Measurements from ENCODE around the gene RBP5.
A peak's percentile ranks its signal among the peaks of the same experiment; 100 is the strongest.
"Not testable (repeated sequence)": the region's sequence is repeated elsewhere in the genome, so short reads cannot be mapped to it uniquely, and the experiment has no call there.

RBP5 gene

GRCh38 chr12:7121324-7121723 lies 7.4 kb downstream of the RBP5 start:
- no peak for DNase-seq

- DNase-seq, result no peak
These were observed 8.5 kb downstream of the RBP5 start for GRCh38 chr12:7120166-7120565.

- no peak for DNase-seq
These were observed 9.8 kb downstream of the RBP5 start for GRCh38 chr12:7118881-7119280.

- DNase-seq, result no peak
These were observed 11.0 kb downstream of the RBP5 start for GRCh38 chr12:7117670-7118069.

GRCh38 chr12:7116916-7117315 lies 11.8 kb downstream of the RBP5 start:
- DNase-seq, result no peak

- DNase-seq, result no peak
These were observed 12.5 kb downstream of the RBP5 start for GRCh38 chr12:7116196-7116595.

GRCh38 chr12:7114851-7115250 lies 13.8 kb downstream of the RBP5 start:
- DNase-seq, result no peak

- no peak for DNase-seq
These were observed 14.7 kb downstream of the RBP5 start for GRCh38 chr12:7114008-7114407.

GRCh38 chr12:7113389-7113871 lies 15.3 kb downstream of the RBP5 start:
- DNase-seq, result peak; percentile 28

- no peak for DNase-seq
These were observed 16.6 kb downstream of the RBP5 start for GRCh38 chr12:7112041-7112440.

GRCh38 chr12:7110661-7111060 lies 18.0 kb downstream of the RBP5 start:
- DNase-seq, result no peak

- no peak for DNase-seq
These were observed 19.1 kb downstream of the RBP5 start for GRCh38 chr12:7109572-7109920.

GRCh38 chr12:7108796-7109571 lies 19.7 kb downstream of the RBP5 start, which contains the start of gene C1RL:
Gene C1RL (minus strand): TSS chr12:7109214. CDS start chr12:7109180, 34 bp downstream.
- peak; percentile 79 for DNase-seq

GRCh38 chr12:7108003-7108795 lies 20.5 kb downstream of the RBP5 start:
- peak; percentile 43 for DNase-seq

- DNase-seq, result no peak
These were observed 21.1 kb downstream of the RBP5 start for GRCh38 chr12:7107636-7108002.

GRCh38 chr12:7107181-7107580 lies 21.5 kb downstream of the RBP5 start:
- DNase-seq, result not testable (repeated sequence)

- DNase-seq, result no peak
These were observed 22.6 kb downstream of the RBP5 start for GRCh38 chr12:7106082-7106481.

- DNase-seq, result no peak
These were observed 24.7 kb downstream of the RBP5 start for GRCh38 chr12:7103837-7104584.

GRCh38 chr12:7102582-7102981 lies 26.1 kb downstream of the RBP5 start:
- DNase-seq, result no peak

GRCh38 chr12:7101694-7102131 lies 27.0 kb downstream of the RBP5 start:
- DNase-seq, result no peak

GRCh38 chr12:7101047-7101693 lies 27.5 kb downstream of the RBP5 start:
- DNase-seq, result no peak

GRCh38 chr12:7100239-7100638 lies 28.4 kb downstream of the RBP5 start:
- DNase-seq, result no peak

All from effector CD8-positive, alpha-beta T cell (primary cell).